GM18526 (cell line): ENCODE results near the gene TMEM229B.

Source experiments
- POLR2A ChIP-seq: IDR thresholded peaks from 3 replicates; pipeline ENCODE4 v1.6.1; 2011; ENCODE audit not compliant: insufficient read length; ENCODE audit errors: extremely low read depth

The TMEM229B gene

GRCh38 chr14:67487937-67488893 lies at the start of gene TMEM229B:
TMEM229B (minus strand) TSS chr14:67488721; CDS start chr14:67473923, 14,798 bp downstream.
- TF ChIP-seq POLR2A: no peak

GRCh38 chr14:67537736-67538135 lies 49.2 kb upstream of the TMEM229B start:
- no peak for TF ChIP-seq POLR2A

- TF ChIP-seq POLR2A: no peak
Measured at GRCh38 chr14:67536087-67536486, 47.6 kb upstream of the TMEM229B start.

- TF ChIP-seq POLR2A: no peak
Measured at GRCh38 chr14:67533754-67534085, 45.2 kb upstream of the TMEM229B start.

DNA sequence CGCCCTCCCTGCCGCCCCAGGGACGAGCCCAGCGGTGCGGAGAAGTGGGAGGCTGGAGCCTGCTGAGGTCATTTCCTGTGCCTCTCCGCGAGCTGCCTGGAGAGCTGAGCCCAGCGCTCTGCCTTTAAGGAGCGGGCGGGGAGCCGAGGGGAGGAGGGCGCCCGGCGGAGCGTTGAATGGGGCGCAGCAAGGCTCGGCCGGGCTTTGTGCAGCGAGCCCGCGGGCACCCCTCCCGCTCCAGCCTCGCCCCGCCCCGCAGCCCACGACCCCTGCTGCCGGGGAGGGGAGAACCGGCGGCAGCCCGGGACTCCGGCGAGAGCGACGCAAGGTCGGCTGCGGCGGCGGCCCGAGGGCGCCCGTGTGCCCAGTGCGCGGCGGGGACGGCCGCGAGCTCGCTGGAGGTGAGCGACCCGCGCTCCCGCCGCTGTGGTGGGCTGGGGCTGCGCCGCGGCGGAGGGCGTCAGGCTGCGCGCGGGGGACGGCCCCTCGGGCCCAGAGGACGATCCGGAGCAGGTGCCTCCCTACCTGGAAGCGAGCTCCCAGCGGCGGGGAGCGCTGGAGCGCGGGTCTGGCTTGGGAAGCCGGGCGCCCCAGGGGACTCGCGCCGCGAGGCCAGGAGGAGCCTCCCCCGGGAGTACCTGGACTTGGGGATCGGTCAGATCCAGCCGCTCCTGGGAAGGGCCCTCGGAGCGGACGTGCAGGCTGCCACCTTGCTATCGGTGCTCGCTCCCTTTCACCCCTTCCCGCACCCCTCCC lies 44.7 kb upstream of the TMEM229B start, which contains the start of gene PLEKHH1:
PLEKHH1 (plus strand) TSS at position 293 of the 756 bp plus-strand sequence. CDS start 8,578 bp downstream, outside the sequence.
- TF ChIP-seq POLR2A: peak; percentile 17

GRCh38 chr14:67532606-67532997 lies 44.1 kb upstream of the TMEM229B start:
- no peak for TF ChIP-seq POLR2A

- no peak for TF ChIP-seq POLR2A
Measured at GRCh38 chr14:67529947-67530935, 41.7 kb upstream of the TMEM229B start.

- no peak for TF ChIP-seq POLR2A
Measured at GRCh38 chr14:67528276-67528675, 39.8 kb upstream of the TMEM229B start.

GRCh38 chr14:67527756-67528155 lies 39.2 kb upstream of the TMEM229B start:
- TF ChIP-seq POLR2A: no peak

- no peak for TF ChIP-seq POLR2A
Measured at GRCh38 chr14:67526676-67527459, 38.3 kb upstream of the TMEM229B start.

GRCh38 chr14:67526181-67526580 lies 37.7 kb upstream of the TMEM229B start:
- TF ChIP-seq POLR2A: no peak

GRCh38 chr14:67525389-67525788 lies 36.9 kb upstream of the TMEM229B start:
- no peak for TF ChIP-seq POLR2A

DNA sequence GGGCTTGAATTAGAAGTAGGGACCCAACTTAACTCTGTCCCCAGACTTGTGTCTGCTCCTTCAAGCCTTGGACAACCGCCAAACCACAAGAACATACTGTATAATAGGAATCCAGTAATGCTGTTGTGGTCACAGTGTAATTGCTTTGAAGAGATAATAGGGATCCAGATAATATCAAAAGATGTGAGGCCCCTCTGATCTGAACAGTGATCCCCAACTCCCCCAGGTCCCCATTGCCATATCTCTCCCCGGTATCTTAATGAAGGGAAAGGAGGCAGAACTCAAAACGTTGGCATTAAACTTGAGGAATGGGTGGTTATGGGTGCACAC lies 36.1 kb upstream of the TMEM229B start:
- no peak for TF ChIP-seq POLR2A
